ENCODE data around the gene WDR1.

WDR1 gene

DNA sequence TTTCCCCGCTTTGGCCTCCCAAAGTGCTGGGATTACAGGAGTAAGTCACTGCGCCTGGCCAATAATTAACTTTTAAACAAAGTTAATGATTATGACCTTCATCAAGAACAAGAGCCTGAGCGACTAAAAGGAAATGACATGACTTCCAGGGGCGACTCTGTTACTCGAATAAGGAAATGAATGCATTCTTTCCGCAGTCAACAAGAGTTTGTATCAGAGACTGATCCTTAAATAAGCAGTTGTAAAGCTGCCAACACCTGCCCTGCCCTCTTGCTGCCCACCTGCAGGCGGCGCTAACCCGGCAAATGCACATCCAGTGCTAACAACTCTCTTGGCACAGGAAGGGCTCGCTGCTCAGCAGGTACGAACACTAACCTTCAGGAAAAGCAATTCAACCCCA is 27.3 kb downstream of the WDR1 start:
- TF ChIP-seq, protein P1, sequence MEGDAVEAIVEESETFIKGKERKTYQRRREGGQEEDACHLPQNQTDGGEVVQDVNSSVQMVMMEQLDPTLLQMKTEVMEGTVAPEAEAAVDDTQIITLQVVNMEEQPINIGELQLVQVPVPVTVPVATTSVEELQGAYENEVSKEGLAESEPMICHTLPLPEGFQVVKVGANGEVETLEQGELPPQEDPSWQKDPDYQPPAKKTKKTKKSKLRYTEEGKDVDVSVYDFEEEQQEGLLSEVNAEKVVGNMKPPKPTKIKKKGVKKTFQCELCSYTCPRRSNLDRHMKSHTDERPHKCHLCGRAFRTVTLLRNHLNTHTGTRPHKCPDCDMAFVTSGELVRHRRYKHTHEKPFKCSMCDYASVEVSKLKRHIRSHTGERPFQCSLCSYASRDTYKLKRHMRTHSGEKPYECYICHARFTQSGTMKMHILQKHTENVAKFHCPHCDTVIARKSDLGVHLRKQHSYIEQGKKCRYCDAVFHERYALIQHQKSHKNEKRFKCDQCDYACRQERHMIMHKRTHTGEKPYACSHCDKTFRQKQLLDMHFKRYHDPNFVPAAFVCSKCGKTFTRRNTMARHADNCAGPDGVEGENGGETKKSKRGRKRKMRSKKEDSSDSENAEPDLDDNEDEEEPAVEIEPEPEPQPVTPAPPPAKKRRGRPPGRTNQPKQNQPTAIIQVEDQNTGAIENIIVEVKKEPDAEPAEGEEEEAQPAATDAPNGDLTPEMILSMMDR (IDR thresholded peaks at IDR 0.05; ENCODE audit: control insufficient read depth, insufficient read depth, low read depth, low read length, missing control alignments), result peak; percentile 31
- H3K4me3 ChIP-seq (ENCODE audit: control insufficient read depth, low read depth, low read length), result no peak overlapping the region
- DNase-seq (ENCODE audit: low read depth), result no peak

DNA sequence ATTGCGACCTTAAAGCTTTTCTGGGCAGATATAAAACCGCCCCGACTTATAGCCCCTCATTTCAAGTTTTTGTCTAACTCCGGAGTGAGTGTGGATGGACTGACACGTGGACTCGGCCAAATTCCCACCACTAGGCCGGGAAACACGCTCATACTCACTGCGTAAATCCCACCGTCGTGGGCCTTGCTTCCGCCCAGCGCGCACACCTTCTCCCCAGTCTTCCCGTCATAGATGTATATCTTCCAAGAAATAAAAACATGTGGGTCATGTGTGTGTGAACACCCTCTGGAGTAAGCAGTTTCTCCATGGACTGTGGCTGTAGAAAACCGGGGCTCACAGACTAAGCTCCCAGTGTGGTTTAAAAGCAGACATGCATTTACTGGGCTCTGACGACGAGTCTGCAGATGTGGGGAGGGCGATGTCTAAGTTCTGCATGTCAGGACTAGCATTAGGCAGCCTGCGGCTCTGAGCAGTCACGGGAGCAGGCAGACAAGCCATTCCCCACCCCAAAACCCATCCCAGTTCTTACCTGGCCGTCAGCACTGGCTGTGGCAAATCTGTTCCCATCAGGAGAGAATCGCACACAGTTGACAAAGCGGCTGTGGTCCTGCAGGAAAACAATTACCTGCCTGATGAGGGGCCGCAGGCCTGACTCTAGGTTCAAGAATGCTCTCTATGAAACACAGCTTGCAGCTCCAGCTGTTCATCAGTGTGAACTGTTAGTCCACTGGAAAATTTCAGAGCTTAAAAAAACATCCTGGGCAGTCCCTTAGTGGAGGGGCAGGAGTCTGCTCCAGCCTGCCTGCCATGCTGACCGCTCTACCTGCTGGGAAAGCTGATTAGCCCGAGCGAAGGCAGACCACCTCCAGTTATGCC is 28.2 kb downstream of the WDR1 start:
- no peak overlapping the region for H3K4me3 ChIP-seq (ENCODE audit: control insufficient read depth, low read depth, low read length)
- no peak for DNase-seq (ENCODE audit: low read depth)
- TF ChIP-seq, protein P1 (IDR thresholded peaks at IDR 0.05; ENCODE audit: control insufficient read depth, insufficient read depth, low read depth, low read length, missing control alignments), result no peak

DNA sequence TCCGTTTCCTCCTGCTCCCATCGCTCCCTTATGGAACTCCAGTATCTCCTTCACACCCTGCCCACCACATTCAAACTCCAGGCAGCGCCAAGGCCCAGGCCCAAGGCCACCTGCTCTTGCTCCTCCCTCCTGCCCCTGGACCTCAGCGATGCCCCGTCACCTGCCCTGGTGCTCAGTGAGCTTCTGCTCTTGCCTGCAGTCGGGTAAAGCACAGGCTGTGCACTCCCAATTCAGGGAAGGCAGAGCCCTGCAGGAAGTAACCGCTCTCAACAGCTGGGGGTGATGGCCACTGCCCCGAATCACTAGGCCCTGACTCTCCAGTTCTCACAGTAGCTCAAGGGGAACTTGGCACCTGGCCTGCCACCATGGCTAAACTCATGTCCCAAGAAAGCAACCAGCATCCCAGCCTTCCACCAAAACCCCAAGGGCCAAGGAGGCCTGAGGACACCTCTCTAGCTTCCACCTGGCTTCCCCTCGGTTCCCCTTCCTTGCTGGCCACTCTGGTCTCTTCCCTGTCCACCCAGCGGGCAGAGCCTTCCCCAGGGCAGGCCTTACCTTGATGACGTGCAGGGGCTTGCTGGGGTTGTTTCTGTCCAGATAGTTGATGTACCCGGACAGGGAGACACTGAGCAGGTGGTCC is 29.3 kb downstream of the WDR1 start:
- no peak for DNase-seq (ENCODE audit: low read depth)
- TF ChIP-seq, protein P1 (IDR thresholded peaks at IDR 0.05; ENCODE audit: control insufficient read depth, insufficient read depth, low read depth, low read length, missing control alignments), result no peak
- no peak overlapping the region for H3K4me3 ChIP-seq (ENCODE audit: control insufficient read depth, low read depth, low read length)

DNA sequence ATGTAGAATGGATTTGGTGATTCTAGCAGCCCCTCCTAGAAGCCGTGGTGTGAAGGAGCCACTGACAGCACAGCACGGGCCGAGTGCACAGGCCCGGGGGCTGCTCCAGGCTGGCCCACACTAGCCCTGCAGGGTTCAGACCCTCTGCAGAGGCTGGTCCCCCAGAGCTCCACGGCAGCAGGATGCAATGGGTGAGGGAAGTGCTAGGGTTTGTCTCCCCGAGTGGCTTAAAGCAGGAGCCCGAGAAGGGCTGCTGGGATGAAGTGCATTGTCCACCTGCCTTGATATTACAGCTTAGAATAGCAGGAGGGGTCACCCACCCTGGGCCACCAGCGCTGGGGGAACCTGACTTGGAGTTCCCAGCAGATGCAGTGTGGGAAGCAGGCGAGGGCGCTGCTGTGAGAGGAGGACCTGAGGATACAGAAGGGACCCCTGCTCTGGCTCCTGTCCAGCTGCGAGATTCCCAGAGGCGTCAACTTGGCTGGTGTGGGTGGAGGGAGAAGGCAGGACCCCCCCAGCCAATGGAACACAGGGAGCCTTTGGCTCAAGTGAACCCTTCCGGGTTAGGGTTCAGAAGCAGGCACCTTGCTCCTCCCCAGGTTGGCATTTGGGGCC is 30.0 kb downstream of the WDR1 start:
- DNase-seq (ENCODE audit: low read depth), result no peak
- TF ChIP-seq, protein P1 (IDR thresholded peaks at IDR 0.05; ENCODE audit: control insufficient read depth, insufficient read depth, low read depth, low read length, missing control alignments), result no peak

DNA sequence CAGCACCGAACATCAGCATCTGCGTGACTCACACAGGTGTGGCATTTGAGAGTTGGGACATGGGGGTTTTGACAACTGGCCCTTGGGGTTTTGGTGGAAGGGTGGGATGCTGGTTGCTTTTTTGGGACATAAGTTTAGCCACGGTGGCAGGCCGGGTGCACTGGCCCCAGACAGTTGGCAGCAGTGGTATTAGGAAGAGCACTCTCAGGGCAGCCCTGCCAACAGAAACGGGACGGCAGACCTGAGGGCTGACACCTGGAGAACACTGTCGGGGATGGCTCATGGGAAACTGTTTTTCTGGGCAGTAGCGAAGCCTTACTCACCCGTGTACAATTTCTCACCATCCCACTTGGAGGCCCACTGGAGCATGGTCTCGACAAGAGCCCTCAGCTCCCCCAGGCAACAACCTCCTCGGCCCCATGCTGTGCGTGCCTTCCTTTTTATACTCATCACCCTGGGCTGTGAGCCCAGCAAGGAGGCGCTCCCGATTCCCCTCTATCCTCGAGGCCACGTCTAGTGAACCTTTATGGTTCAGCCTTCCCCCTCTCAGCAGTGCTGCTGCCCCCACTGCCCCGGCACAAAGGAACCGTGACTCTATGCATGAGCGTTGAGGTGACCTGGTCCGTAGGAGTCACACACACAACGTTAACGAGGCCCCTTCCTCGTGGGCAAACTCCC is 30.6 kb downstream of the WDR1 start:
- DNase-seq (ENCODE audit: low read depth), result no peak
- TF ChIP-seq, protein P1 (IDR thresholded peaks at IDR 0.05; ENCODE audit: control insufficient read depth, insufficient read depth, low read depth, low read length, missing control alignments), result no peak
- H3K4me3 ChIP-seq (ENCODE audit: control insufficient read depth, low read depth, low read length), result no peak overlapping the region

More for the DNA sequence above, 30.0 kb downstream of the WDR1 start:
- H3K4me3 ChIP-seq (ENCODE audit: control insufficient read depth, low read depth, low read length), result no peak overlapping the region

DNA sequence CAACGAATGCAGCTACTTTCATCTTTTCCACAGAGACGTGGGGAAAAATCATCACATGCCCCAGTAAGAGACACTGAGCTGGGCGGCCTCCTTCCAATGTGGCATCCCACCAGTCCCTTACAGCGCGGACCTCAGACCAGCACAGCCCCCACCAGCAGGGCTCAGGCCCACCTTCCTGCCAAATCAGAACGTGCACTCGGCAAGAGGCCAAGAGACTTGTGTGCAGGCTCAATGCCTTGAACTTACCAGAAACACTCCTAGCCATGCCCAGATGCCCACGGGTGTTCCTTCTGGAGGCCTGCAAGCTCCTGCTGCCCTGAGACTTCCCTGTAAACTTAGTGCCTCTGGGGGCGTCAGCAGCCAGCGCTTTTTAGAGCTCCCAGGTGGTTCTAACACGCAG is 31.2 kb downstream of the WDR1 start:
- no peak overlapping the region for H3K4me3 ChIP-seq (ENCODE audit: control insufficient read depth, low read depth, low read length)

More for the DNA sequence above, 31.2 kb downstream of the WDR1 start:
- TF ChIP-seq, protein P1 (IDR thresholded peaks at IDR 0.05; ENCODE audit: control insufficient read depth, insufficient read depth, low read depth, low read length, missing control alignments), result no peak
- no peak for DNase-seq (ENCODE audit: low read depth)

Data from AG09309 (cell line).